Measurements from ENCODE around the gene TCF12.

Gene TCF12

GRCh38 chr15:56918046-56918938, at the start of gene TCF12:
Gene TCF12, plus strand, starts transcription at chr15:56918644. Its CDS starts 1,270 bp downstream, at chr15:56919914.
- peaks cover 40% of the 10 kb centered on the region for H3K4me1 ChIP-seq
- H3K9me3 ChIP-seq, result peaks cover 8% of the 10 kb centered on the region; the same call in 1 of the 2 replicates
- H3K4me3 ChIP-seq, result peak within 1 kb of the TSS; percentile 96
- peak; percentile 90 to 99 for DNase-seq (ENCODE audit: low spot score in 2 of 2)
- peaks cover 11% of the 10 kb centered on the region; the same call in 1 of the 2 replicates for H3K36me3 ChIP-seq (replicated peaks)
- in situ Hi-C loops (cut with MboI; ENCODE audit: low sequenced_read_pairs), result no loop called here
- no peaks in the 10 kb centered on the region for H3K27me3 ChIP-seq (ENCODE audit: low read depth)

GRCh38 chr15:56869573-56869972, 48.9 kb upstream of the TCF12 start:
- in situ Hi-C loops (cut with MboI; ENCODE audit: low sequenced_read_pairs), result no loop called here

GRCh38 chr15:56871185-56871584, 47.3 kb upstream of the TCF12 start:
- peak in 1 of 2 experiments; percentile 18 for DNase-seq (ENCODE audit: low spot score in 2 of 2)
- Histone ChIP-seq H3K4me3 (no peak overlapping the region), H3K27me3 (ENCODE audit: low read depth) (no peaks in the 10 kb centered on the region), H3K9me3 (no peaks in the 10 kb centered on the region), H3K4me1 (peaks cover 27% of the 10 kb centered on the region), H3K36me3 (replicated peaks) (no peaks in the 10 kb centered on the region)
- in situ Hi-C loops (cut with MboI; ENCODE audit: low sequenced_read_pairs), result loop anchor here (5.0 kb wide), 1 partner anchor 379 kb away; no protein-coding TSS in a partner anchor

More at GRCh38 chr15:56869573-56869972, 48.9 kb upstream of the TCF12 start:
- Histone ChIP-seq H3K36me3 (replicated peaks) (no peaks in the 10 kb centered on the region), H3K4me1 (peaks cover 27% of the 10 kb centered on the region), H3K4me3 (no peak overlapping the region), H3K27me3 (ENCODE audit: low read depth) (no peaks in the 10 kb centered on the region), H3K9me3 (no peaks in the 10 kb centered on the region)
- peak; percentile 25 to 76 for DNase-seq (ENCODE audit: low spot score in 2 of 2)

- in situ Hi-C loops (cut with MboI; ENCODE audit: low sequenced_read_pairs), result loop anchor here (5.0 kb wide), 1 partner anchor 380 kb away; no protein-coding TSS in a partner anchor
- DNase-seq (ENCODE audit: low spot score in 2 of 2), result peak; percentile 34 to 57
These were observed 46.6 kb upstream of the TCF12 start for GRCh38 chr15:56871867-56872266.

GRCh38 chr15:56877255-56877970, 41.0 kb upstream of the TCF12 start:
- H3K9me3 ChIP-seq, result no peaks in the 10 kb centered on the region
- H3K4me3 ChIP-seq, result no peak overlapping the region
- in situ Hi-C loops (cut with MboI; ENCODE audit: low sequenced_read_pairs), result no loop called here
- H3K36me3 ChIP-seq (replicated peaks), result no peaks in the 10 kb centered on the region
- H3K4me1 ChIP-seq, result peaks cover under 1% of the 10 kb centered on the region
- no peaks in the 10 kb centered on the region for H3K27me3 ChIP-seq (ENCODE audit: low read depth)
- no peak for DNase-seq (ENCODE audit: low spot score in 2 of 2)

More at GRCh38 chr15:56871867-56872266, 46.6 kb upstream of the TCF12 start:
- H3K4me1 ChIP-seq, result peaks cover 27% of the 10 kb centered on the region
- no peak overlapping the region for H3K4me3 ChIP-seq
- H3K36me3 ChIP-seq (replicated peaks), result no peaks in the 10 kb centered on the region
- no peaks in the 10 kb centered on the region for H3K9me3 ChIP-seq
- no peaks in the 10 kb centered on the region for H3K27me3 ChIP-seq (ENCODE audit: low read depth)

GRCh38 chr15:56879502-56879901, 38.9 kb upstream of the TCF12 start:
- no peak for DNase-seq (ENCODE audit: low spot score in 2 of 2)
- H3K9me3 ChIP-seq, result no peaks in the 10 kb centered on the region
- H3K27me3 ChIP-seq (ENCODE audit: low read depth), result no peaks in the 10 kb centered on the region
- in situ Hi-C loops (cut with MboI; ENCODE audit: low sequenced_read_pairs), result no loop called here
- H3K36me3 ChIP-seq (replicated peaks), result no peaks in the 10 kb centered on the region
- H3K4me3 ChIP-seq, result no peak overlapping the region
- no peaks in the 10 kb centered on the region; the same call in 1 of the 2 replicates for H3K4me1 ChIP-seq

- H3K27me3 ChIP-seq (ENCODE audit: low read depth), result no peaks in the 10 kb centered on the region
- in situ Hi-C loops (cut with MboI; ENCODE audit: low sequenced_read_pairs), result no loop called here
- H3K9me3 ChIP-seq, result no peaks in the 10 kb centered on the region
- no peak for DNase-seq (ENCODE audit: low spot score in 2 of 2)
- H3K4me3 ChIP-seq, result no peak overlapping the region
- H3K36me3 ChIP-seq (replicated peaks), result no peaks in the 10 kb centered on the region
- H3K4me1 ChIP-seq, result peaks cover 6% of the 10 kb centered on the region
These were observed 35.4 kb upstream of the TCF12 start for GRCh38 chr15:56883088-56883487.

- in situ Hi-C loops (cut with MboI; ENCODE audit: low sequenced_read_pairs), result no loop called here
- no peak for DNase-seq (ENCODE audit: low spot score in 2 of 2)
- H3K4me1 ChIP-seq, result peaks cover 7% of the 10 kb centered on the region
These were observed 32.0 kb upstream of the TCF12 start for GRCh38 chr15:56886363-56886931.

GRCh38 chr15:56886932-56887781, 31.3 kb upstream of the TCF12 start:
- Histone ChIP-seq H3K36me3 (replicated peaks) (no peaks in the 10 kb centered on the region), H3K4me1 (peaks cover 7% of the 10 kb centered on the region), H3K9me3 (no peaks in the 10 kb centered on the region), H3K4me3 (peak overlapping the region; percentile 40), H3K27me3 (ENCODE audit: low read depth) (no peaks in the 10 kb centered on the region)
- in situ Hi-C loops (cut with MboI; ENCODE audit: low sequenced_read_pairs), result no loop called here
- peak; percentile 92 to 94 for DNase-seq (ENCODE audit: low spot score in 2 of 2)

More at GRCh38 chr15:56886363-56886931, 32.0 kb upstream of the TCF12 start:
- H3K27me3 ChIP-seq (ENCODE audit: low read depth), result no peaks in the 10 kb centered on the region
- H3K36me3 ChIP-seq (replicated peaks), result no peaks in the 10 kb centered on the region
- H3K9me3 ChIP-seq, result no peaks in the 10 kb centered on the region
- peak overlapping the region; percentile 40 for H3K4me3 ChIP-seq

GRCh38 chr15:56887782-56888438, 30.5 kb upstream of the TCF12 start:
- peak overlapping the region; percentile 40 for H3K4me3 ChIP-seq
- no peaks in the 10 kb centered on the region for H3K36me3 ChIP-seq (replicated peaks)
- H3K27me3 ChIP-seq (ENCODE audit: low read depth), result no peaks in the 10 kb centered on the region
- no peak for DNase-seq (ENCODE audit: low spot score in 2 of 2)
- peaks cover 7% of the 10 kb centered on the region for H3K4me1 ChIP-seq
- H3K9me3 ChIP-seq, result no peaks in the 10 kb centered on the region
- in situ Hi-C loops (cut with MboI; ENCODE audit: low sequenced_read_pairs), result no loop called here

GRCh38 chr15:56890038-56890437, 28.4 kb upstream of the TCF12 start:
- no peak overlapping the region for H3K4me3 ChIP-seq
- no peak for DNase-seq (ENCODE audit: low spot score in 2 of 2)
- H3K36me3 ChIP-seq (replicated peaks), result no peaks in the 10 kb centered on the region
- no peaks in the 10 kb centered on the region for H3K27me3 ChIP-seq (ENCODE audit: low read depth)
- H3K9me3 ChIP-seq, result no peaks in the 10 kb centered on the region
- in situ Hi-C loops (cut with MboI; ENCODE audit: low sequenced_read_pairs), result no loop called here
- peaks cover 7% of the 10 kb centered on the region for H3K4me1 ChIP-seq

GRCh38 chr15:56891852-56892440, 26.5 kb upstream of the TCF12 start:
- in situ Hi-C loops (cut with MboI; ENCODE audit: low sequenced_read_pairs), result no loop called here
- no peak for DNase-seq (ENCODE audit: low spot score in 2 of 2)
- H3K4me1 ChIP-seq, result peaks cover 7% of the 10 kb centered on the region

More at GRCh38 chr15:56891852-56892440, 26.5 kb upstream of the TCF12 start:
- Histone ChIP-seq H3K9me3 (no peaks in the 10 kb centered on the region), H3K36me3 (replicated peaks) (no peaks in the 10 kb centered on the region), H3K4me3 (no peak overlapping the region), H3K27me3 (ENCODE audit: low read depth) (no peaks in the 10 kb centered on the region)
